ENCODE data around the gene ESYT3. TPM values are rescaled to one million over a fixed set of nuclear protein-coding genes. Genes with fewer than 3 reads are reported as not detected.

The ESYT3 gene
- total and polyA plus RNA-seq, 2 donors (not counting 1 experiment from before 2014, with no cell fraction given), result 0.17 TPM; not detected in 1

GRCh38 chr3:138461246-138461645 lies 26.8 kb downstream of the ESYT3 start:
- no peaks in the 10 kb centered on the region for H3K79me2 ChIP-seq (ENCODE audit: control insufficient read depth, insufficient read depth, low read length)
- TF ChIP-seq EZH2 (IDR thresholded peaks at IDR 0.05; ENCODE audit: low read length, missing control alignments) (no peak), CTCF (conservative IDR thresholded peaks at IDR 0.05 in 1 of 2, IDR thresholded peaks at IDR 0.05 in 1 of 2; ENCODE audit: low read depth in 1 of 2, low read length in 2 of 2) (no peak)
- no peak overlapping the region for H3K9ac ChIP-seq (ENCODE audit: insufficient read depth, low read length)
- no peak overlapping the region for H3K4me3 ChIP-seq (replicated peaks in 1 of 4; ENCODE audit: control extremely low read depth in 1 of 4, insufficient read depth in 1 of 4, low read depth in 3 of 4, low read length in 4 of 4)
- H3K27ac ChIP-seq (ENCODE audit: insufficient read depth, low read length), result no peak overlapping the region
- no peaks in the 10 kb centered on the region for H4K20me1 ChIP-seq (ENCODE audit: control insufficient read depth, extremely low read depth, insufficient read depth, low read length)
- H3K27me3 ChIP-seq (ENCODE audit: control insufficient read depth, insufficient read depth, low read length), result peaks cover 2% of the 10 kb centered on the region
- no peaks in the 10 kb centered on the region for H3K4me1 ChIP-seq (ENCODE audit: control insufficient read depth, extremely low read depth, insufficient read depth, low read length)
- H3K36me3 ChIP-seq (ENCODE audit: control insufficient read depth, insufficient read depth, low read length), result no peaks in the 10 kb centered on the region
- no peaks in the 10 kb centered on the region for H3K9me3 ChIP-seq (ENCODE audit: control insufficient read depth, insufficient read depth, low read depth, low read length)
- no peak overlapping the region for H3K4me2 ChIP-seq (ENCODE audit: extremely low read depth, insufficient read depth, low read length)
- no peak for DNase-seq (ENCODE audit: low read depth in 2 of 2)
- H2AFZ ChIP-seq (ENCODE audit: low read length), result no peak overlapping the region

GRCh38 chr3:138461896-138462295 lies 27.5 kb downstream of the ESYT3 start:
- Histone ChIP-seq H3K27me3 (ENCODE audit: control insufficient read depth, insufficient read depth, low read length) (peaks cover 2% of the 10 kb centered on the region), H3K4me1 (ENCODE audit: control insufficient read depth, extremely low read depth, insufficient read depth, low read length) (no peaks in the 10 kb centered on the region), H3K27ac (ENCODE audit: insufficient read depth, low read length) (no peak overlapping the region), H3K9me3 (ENCODE audit: control insufficient read depth, insufficient read depth, low read depth, low read length) (no peaks in the 10 kb centered on the region), H4K20me1 (ENCODE audit: control insufficient read depth, extremely low read depth, insufficient read depth, low read length) (no peaks in the 10 kb centered on the region), H3K9ac (ENCODE audit: insufficient read depth, low read length) (no peak overlapping the region), H3K36me3 (ENCODE audit: control insufficient read depth, insufficient read depth, low read length) (no peaks in the 10 kb centered on the region), H3K79me2 (ENCODE audit: control insufficient read depth, insufficient read depth, low read length) (no peaks in the 10 kb centered on the region), H2AFZ (ENCODE audit: low read length) (no peak overlapping the region), H3K4me2 (ENCODE audit: extremely low read depth, insufficient read depth, low read length) (no peak overlapping the region), H3K4me3 (replicated peaks in 1 of 4; ENCODE audit: control extremely low read depth in 1 of 4, insufficient read depth in 1 of 4, low read depth in 3 of 4, low read length in 4 of 4) (no peak overlapping the region)
- no peak for TF ChIP-seq CTCF (conservative IDR thresholded peaks at IDR 0.05 in 1 of 2, IDR thresholded peaks at IDR 0.05 in 1 of 2; ENCODE audit: low read depth in 1 of 2, low read length in 2 of 2)
- TF ChIP-seq EZH2 (IDR thresholded peaks at IDR 0.05; ENCODE audit: low read length, missing control alignments), result no peak
- DNase-seq (ENCODE audit: low read depth in 2 of 2), result no peak

- TF ChIP-seq EZH2 (IDR thresholded peaks at IDR 0.05; ENCODE audit: low read length, missing control alignments) (no peak), CTCF (conservative IDR thresholded peaks at IDR 0.05 in 1 of 2, IDR thresholded peaks at IDR 0.05 in 1 of 2; ENCODE audit: low read depth in 1 of 2, low read length in 2 of 2) (no peak)
Observed at GRCh38 chr3:138463724-138464490, 29.5 kb downstream of the ESYT3 start.

More at GRCh38 chr3:138463724-138464490, 29.5 kb downstream of the ESYT3 start:
- Histone ChIP-seq H3K27me3 (ENCODE audit: control insufficient read depth, insufficient read depth, low read length) (peaks cover 2% of the 10 kb centered on the region), H3K9me3 (ENCODE audit: control insufficient read depth, insufficient read depth, low read depth, low read length) (no peaks in the 10 kb centered on the region), H3K79me2 (ENCODE audit: control insufficient read depth, insufficient read depth, low read length) (no peaks in the 10 kb centered on the region), H3K4me1 (ENCODE audit: control insufficient read depth, extremely low read depth, insufficient read depth, low read length) (no peaks in the 10 kb centered on the region), H3K27ac (ENCODE audit: insufficient read depth, low read length) (no peak overlapping the region), H3K9ac (ENCODE audit: insufficient read depth, low read length) (no peak overlapping the region), H3K4me3 (replicated peaks in 1 of 4; ENCODE audit: control extremely low read depth in 1 of 4, insufficient read depth in 1 of 4, low read depth in 3 of 4, low read length in 4 of 4) (no peak overlapping the region), H3K36me3 (ENCODE audit: control insufficient read depth, insufficient read depth, low read length) (no peaks in the 10 kb centered on the region), H2AFZ (ENCODE audit: low read length) (no peak overlapping the region), H3K4me2 (ENCODE audit: extremely low read depth, insufficient read depth, low read length) (no peak overlapping the region), H4K20me1 (ENCODE audit: control insufficient read depth, extremely low read depth, insufficient read depth, low read length) (no peaks in the 10 kb centered on the region)
- DNase-seq (ENCODE audit: low read depth in 2 of 2), result no peak

All from fibroblast of lung (primary cell).